HepG2 (cell line): ENCODE measurements around the gene GPR87. TPM values are rescaled to one million over a fixed set of nuclear protein-coding genes. Genes with fewer than 3 reads are reported as not detected.

Source experiments
- ATAC-seq: fragments of 200-7000 bp; cut with Tn5 transposase; 3 replicates; pipeline ENCODE4 v1.9.1; 2020; ENCODE audit warnings: mild to moderate bottlenecking, moderate library complexity
- BruUV-seq: library from RNA; stranded (reverse); fragments of 400-500 nt; replicated peaks from 2 replicates; lab custom pipeline; 2021; lab: Mats Ljungman, UMichigan
- CTCF ChIA-PET: fragments of 300-600 bp; formaldehyde crosslinking; extraction: SDS; loops from one replicate; lab custom pipeline; 2021; ENCODE audit warnings: low total read pairs, inconsistent platforms, low intra/inter-chr PET ratio; lab: Yijun Ruan, JAX
- POLR2A ChIA-PET: fragments of 350-600 bp; sonication (Branson Sonifier 250); formaldehyde crosslinking; loops from one replicate; lab custom pipeline; 2020; ENCODE audit warnings: antibody characterized with exemption, inconsistent platforms; lab: Yijun Ruan, JAX
- DNase-seq: peaks from one replicate; pipeline ENCODE4 v3.0.0-alpha.2; 2015; ENCODE audit warnings: low spot score
- FAIRE-seq: peaks from 3 replicates; lab custom pipeline; 2011; peaks lifted over from hg19 to GRCh38; lab: Jason Lieb, UNC
- H2AFZ ChIP-seq: one replicate; pipeline ENCODE4 v1.6.1; 2011; ENCODE audit warnings: low read length, inconsistent platforms
- H3K27ac ChIP-seq: fragments of 300-600 bp; 3 replicates; pipeline ENCODE4 v1.8.0; 2011; ENCODE audit warnings: mixed run types, mild to moderate bottlenecking, mixed read lengths, low read length, inconsistent platforms; ENCODE audit not compliant: insufficient read depth; ENCODE audit errors: extremely low read length
- H3K27me3 ChIP-seq, 2 experiments: fragments of 200-600 bp in 1 of 2; 2 replicates in 1 of 2; 3 replicates in 1 of 2; pipeline versions ENCODE4 v1.6.0 to v1.8.0; 2011; ENCODE audit warnings: low read length in 2 of 2, mild to moderate bottlenecking in 2 of 2, moderate library complexity in 2 of 2, inconsistent platforms in 1 of 2; ENCODE audit not compliant: insufficient read depth in 2 of 2, control insufficient read depth in 1 of 2
- H3K36me3 ChIP-seq, 2 experiments: fragments of 200-600 bp in 1 of 2; replicated peaks in 1 of 2; 2 replicates in 1 of 2; 3 replicates in 1 of 2; pipeline versions ENCODE4 v1.5.1 to v1.8.0; 2011; ENCODE audit warnings: low read length in 2 of 2, inconsistent platforms in 1 of 2; ENCODE audit not compliant: insufficient read depth in 2 of 2, control insufficient read depth in 1 of 2
- H3K4me1 ChIP-seq: 2 replicates; pipeline ENCODE4 v1.5.1; 2012; ENCODE audit warnings: low read length, inconsistent platforms; ENCODE audit not compliant: insufficient read depth
- H3K4me2 ChIP-seq: 2 replicates; pipeline ENCODE4 v1.6.0; 2011; ENCODE audit warnings: low read depth, low read length, inconsistent platforms
- H3K4me3 ChIP-seq, 3 experiments: fragments of 200-600 bp in 1 of 3; sonication (generic), shearing (Covaris generic) in 1 of 3; replicated peaks in 1 of 3; 2 replicates each; pipeline ENCODE4 v1.5.1; 2011 to 2016; ENCODE audit warnings: low read length in 3 of 3, inconsistent platforms in 2 of 3, low read depth in 2 of 3, mild to moderate bottlenecking in 2 of 3, control low read depth in 1 of 3, mixed read lengths in 1 of 3; ENCODE audit not compliant: insufficient read depth in 1 of 3
- H3K79me2 ChIP-seq: one replicate; pipeline ENCODE4 v1.6.1; 2011; ENCODE audit warnings: low read length, inconsistent platforms; ENCODE audit not compliant: insufficient read depth
- H3K9ac ChIP-seq: 2 replicates; pipeline ENCODE4 v1.6.0; 2011; ENCODE audit warnings: mild to moderate bottlenecking, low read depth, low read length, inconsistent platforms; ENCODE audit not compliant: insufficient read depth
- H3K9me3 ChIP-seq: 2 replicates; pipeline ENCODE4 v1.5.1; 2012; ENCODE audit warnings: mild to moderate bottlenecking, low read length
- H4K20me1 ChIP-seq: 2 replicates; pipeline ENCODE4 v1.6.0; 2011; ENCODE audit warnings: inconsistent platforms, mild to moderate bottlenecking, low read length, moderate library complexity; ENCODE audit not compliant: insufficient read depth
- TEAD2 ChIP-seq: sonication (generic); formaldehyde crosslinking; IDR thresholded peaks from 2 replicates; pipeline ENCODE4 v1.9.0; 2021; ENCODE audit warnings: missing genetic modification reagents
- YEATS2 ChIP-seq: sonication (generic); formaldehyde crosslinking; IDR thresholded peaks from 2 replicates; pipeline ENCODE4 v1.4.0; 2020; ENCODE audit warnings: missing genetic modification reagents, borderline replicate concordance
- ZFP62 ChIP-seq: sonication (generic); formaldehyde crosslinking; IDR thresholded peaks from 2 replicates; pipeline ENCODE4 v1.4.0; 2020; ENCODE audit warnings: missing genetic modification reagents
- ZFP82 ChIP-seq: sonication (generic); formaldehyde crosslinking; IDR thresholded peaks from 2 replicates; pipeline ENCODE4 v1.5.1; 2020; ENCODE audit warnings: mild to moderate bottlenecking, missing genetic modification reagents, borderline replicate concordance
- ZNF550 ChIP-seq: sonication (generic); formaldehyde crosslinking; IDR thresholded peaks from 2 replicates; pipeline ENCODE4 v1.4.0; 2020; ENCODE audit warnings: mild to moderate bottlenecking, missing genetic modification reagents, borderline replicate concordance
- ZNF607 ChIP-seq: sonication (generic); formaldehyde crosslinking; IDR thresholded peaks from 2 replicates; pipeline ENCODE4 v1.5.1; 2020; ENCODE audit warnings: missing genetic modification reagents, mild to moderate bottlenecking, borderline replicate concordance
- ZNF672 ChIP-seq: sonication (generic); formaldehyde crosslinking; IDR thresholded peaks from 2 replicates; pipeline ENCODE4 v1.8.1; 2022; ENCODE audit warnings: missing genetic modification reagents
- ZNF749 ChIP-seq: sonication (generic); formaldehyde crosslinking; IDR thresholded peaks from 2 replicates; pipeline ENCODE4 v1.8.0; 2022; ENCODE audit warnings: mild to moderate bottlenecking, missing genetic modification reagents, moderate library complexity, borderline replicate concordance
- ZSCAN25 ChIP-seq: sonication (generic); formaldehyde crosslinking; IDR thresholded peaks from 2 replicates; pipeline ENCODE4 v1.8.0; 2022; ENCODE audit warnings: mild to moderate bottlenecking, missing genetic modification reagents
- WGBS: methylation state at CpG from one replicate; pipeline ENCODE4 v1.1.6; 2017; ENCODE audit warnings: low lambda C conversion rate; 5-methylcytosine and 5-hydroxymethylcytosine counted together
- in situ Hi-C: cut with HindIII; loops from 2 replicates; pipeline ENCODE4 v1.10.0; 2017; ENCODE audit warnings: low pct_unique_long_range_greater_than_20kb; ENCODE audit not compliant: extremely low pct_ligation_motif_present
- intact Hi-C: fragments of 100-400 bp; cut with micrococcal nuclease; formaldehyde crosslinking; loops from one replicate; pipeline ENCODE4 v1.10.0; 2022; ENCODE audit not compliant: unreplicated experiment
- polyA plus RNA-seq, 8 experiments: library from polyadenylated mRNA; depleted of rRNA in 3 of 8; stranded (reverse) in 7 of 8; unstranded in 1 of 8; fragments of >200 nt; fragmentation: Illumina TruSeq in 4 of 8; extraction: Trizol in 4 of 8; gene quantifications; 2 replicates each; pipeline versions ENCODE4 v1.2.1 to v1.2.3, GENCODE V29; 2011 to 2016; ENCODE audit warnings: low read depth in 4 of 8, missing spikeins in 1 of 8, mixed read lengths in 1 of 8; ENCODE audit not compliant: insufficient read depth in 1 of 8
- total RNA-seq, 5 experiments: library from RNA; depleted of rRNA; stranded (reverse); fragments of >200 nt; fragmentation: Illumina TruSeq; extraction: Trizol; gene quantifications; 2 replicates each; pipeline ENCODE4 v1.2.3, GENCODE V29; 2016; ENCODE audit warnings: low read depth in 1 of 5
- TF ChIP-seq, protein P1 (sequence below): sonication (generic); formaldehyde crosslinking; IDR thresholded peaks from 2 replicates; pipeline ENCODE4 v1.5.0; 2020; ENCODE audit warnings: mild to moderate bottlenecking, missing genetic modification reagents
- TF ChIP-seq, protein P2 (sequence below): sonication (generic); formaldehyde crosslinking; IDR thresholded peaks from 2 replicates; pipeline ENCODE4 v1.5.1; 2020; ENCODE audit warnings: mild to moderate bottlenecking, missing genetic modification reagents, moderate library complexity
- TF ChIP-seq, protein P3 (sequence below): IDR thresholded peaks from 2 replicates; pipeline ENCODE4 v1.6.1; 2016; ENCODE audit warnings: missing compliant biosample characterization, missing genetic modification reagents, borderline replicate concordance
- TF ChIP-seq, protein P4 (sequence below): IDR thresholded peaks from 2 replicates; pipeline ENCODE4 v1.6.1; 2016

Gene GPR87
- total and polyA plus RNA-seq, 2 of the 13 experiments (the other 11 are each of a cell fraction or from before 2014, with no cell fraction given): not detected

DNA sequence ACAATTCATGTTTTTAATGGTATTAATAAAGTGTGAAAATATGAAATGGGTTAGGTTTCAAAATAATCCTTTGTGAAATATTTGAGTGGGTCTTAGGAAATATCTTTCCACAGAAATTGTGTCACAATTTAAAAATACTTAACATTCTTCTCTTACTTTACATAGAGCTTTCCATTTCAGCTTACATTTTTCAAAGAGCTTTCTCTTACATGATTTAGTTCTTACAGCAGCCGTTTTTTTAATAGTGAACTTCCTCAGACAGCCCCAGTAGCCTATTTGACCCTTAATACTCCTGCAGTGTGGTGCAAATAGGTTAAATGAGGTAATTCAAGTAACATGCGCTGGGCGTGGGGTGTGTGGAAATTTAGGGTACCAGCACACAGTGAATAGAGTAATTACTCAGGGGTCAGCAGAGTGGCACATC is 46.1 kb upstream of the GPR87 start:
- no peak overlapping the region for H3K9ac ChIP-seq
- H3K79me2 ChIP-seq: no peaks in the 10 kb centered on the region
- 26% methylated on average over 3 of the region's 3 CpGs for WGBS
- intact Hi-C loops: no loop called here
- no peaks in the 10 kb centered on the region for H3K4me1 ChIP-seq
- no peak for TF ChIP-seq ZNF550 (CRISPR knock-in tag)
- TF ChIP-seq, protein P1, sequence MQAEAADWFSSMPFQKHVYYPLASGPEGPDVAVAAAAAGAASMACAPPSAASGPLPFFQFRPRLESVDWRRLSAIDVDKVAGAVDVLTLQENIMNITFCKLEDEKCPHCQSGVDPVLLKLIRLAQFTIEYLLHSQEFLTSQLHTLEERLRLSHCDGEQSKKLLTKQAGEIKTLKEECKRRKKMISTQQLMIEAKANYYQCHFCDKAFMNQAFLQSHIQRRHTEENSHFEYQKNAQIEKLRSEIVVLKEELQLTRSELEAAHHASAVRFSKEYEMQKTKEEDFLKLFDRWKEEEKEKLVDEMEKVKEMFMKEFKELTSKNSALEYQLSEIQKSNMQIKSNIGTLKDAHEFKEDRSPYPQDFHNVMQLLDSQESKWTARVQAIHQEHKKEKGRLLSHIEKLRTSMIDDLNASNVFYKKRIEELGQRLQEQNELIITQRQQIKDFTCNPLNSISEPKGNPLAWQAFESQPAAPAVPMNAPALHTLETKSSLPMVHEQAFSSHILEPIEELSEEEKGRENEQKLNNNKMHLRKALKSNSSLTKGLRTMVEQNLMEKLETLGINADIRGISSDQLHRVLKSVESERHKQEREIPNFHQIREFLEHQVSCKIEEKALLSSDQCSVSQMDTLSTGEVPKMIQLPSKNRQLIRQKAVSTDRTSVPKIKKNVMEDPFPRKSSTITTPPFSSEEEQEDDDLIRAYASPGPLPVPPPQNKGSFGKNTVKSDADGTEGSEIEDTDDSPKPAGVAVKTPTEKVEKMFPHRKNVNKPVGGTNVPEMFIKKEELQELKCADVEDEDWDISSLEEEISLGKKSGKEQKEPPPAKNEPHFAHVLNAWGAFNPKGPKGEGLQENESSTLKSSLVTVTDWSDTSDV (CRISPR knock-in tag): no peak
- TF ChIP-seq, protein P2, sequence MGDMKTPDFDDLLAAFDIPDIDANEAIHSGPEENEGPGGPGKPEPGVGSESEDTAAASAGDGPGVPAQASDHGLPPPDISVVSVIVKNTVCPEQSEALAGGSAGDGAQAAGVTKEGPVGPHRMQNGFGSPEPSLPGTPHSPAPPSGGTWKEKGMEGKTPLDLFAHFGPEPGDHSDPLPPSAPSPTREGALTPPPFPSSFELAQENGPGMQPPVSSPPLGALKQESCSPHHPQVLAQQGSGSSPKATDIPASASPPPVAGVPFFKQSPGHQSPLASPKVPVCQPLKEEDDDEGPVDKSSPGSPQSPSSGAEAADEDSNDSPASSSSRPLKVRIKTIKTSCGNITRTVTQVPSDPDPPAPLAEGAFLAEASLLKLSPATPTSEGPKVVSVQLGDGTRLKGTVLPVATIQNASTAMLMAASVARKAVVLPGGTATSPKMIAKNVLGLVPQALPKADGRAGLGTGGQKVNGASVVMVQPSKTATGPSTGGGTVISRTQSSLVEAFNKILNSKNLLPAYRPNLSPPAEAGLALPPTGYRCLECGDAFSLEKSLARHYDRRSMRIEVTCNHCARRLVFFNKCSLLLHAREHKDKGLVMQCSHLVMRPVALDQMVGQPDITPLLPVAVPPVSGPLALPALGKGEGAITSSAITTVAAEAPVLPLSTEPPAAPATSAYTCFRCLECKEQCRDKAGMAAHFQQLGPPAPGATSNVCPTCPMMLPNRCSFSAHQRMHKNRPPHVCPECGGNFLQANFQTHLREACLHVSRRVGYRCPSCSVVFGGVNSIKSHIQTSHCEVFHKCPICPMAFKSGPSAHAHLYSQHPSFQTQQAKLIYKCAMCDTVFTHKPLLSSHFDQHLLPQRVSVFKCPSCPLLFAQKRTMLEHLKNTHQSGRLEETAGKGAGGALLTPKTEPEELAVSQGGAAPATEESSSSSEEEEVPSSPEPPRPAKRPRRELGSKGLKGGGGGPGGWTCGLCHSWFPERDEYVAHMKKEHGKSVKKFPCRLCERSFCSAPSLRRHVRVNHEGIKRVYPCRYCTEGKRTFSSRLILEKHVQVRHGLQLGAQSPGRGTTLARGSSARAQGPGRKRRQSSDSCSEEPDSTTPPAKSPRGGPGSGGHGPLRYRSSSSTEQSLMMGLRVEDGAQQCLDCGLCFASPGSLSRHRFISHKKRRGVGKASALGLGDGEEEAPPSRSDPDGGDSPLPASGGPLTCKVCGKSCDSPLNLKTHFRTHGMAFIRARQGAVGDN (CRISPR knock-in tag): no peak
- no peak for TF ChIP-seq ZFP62 (CRISPR knock-in tag)
- no peak for TF ChIP-seq ZNF607 (CRISPR knock-in tag)
- TF ChIP-seq ZNF672 (CRISPR knock-in tag): no peak
- no peak for TF ChIP-seq TEAD2 (CRISPR knock-in tag)
- TF ChIP-seq, protein P3, sequence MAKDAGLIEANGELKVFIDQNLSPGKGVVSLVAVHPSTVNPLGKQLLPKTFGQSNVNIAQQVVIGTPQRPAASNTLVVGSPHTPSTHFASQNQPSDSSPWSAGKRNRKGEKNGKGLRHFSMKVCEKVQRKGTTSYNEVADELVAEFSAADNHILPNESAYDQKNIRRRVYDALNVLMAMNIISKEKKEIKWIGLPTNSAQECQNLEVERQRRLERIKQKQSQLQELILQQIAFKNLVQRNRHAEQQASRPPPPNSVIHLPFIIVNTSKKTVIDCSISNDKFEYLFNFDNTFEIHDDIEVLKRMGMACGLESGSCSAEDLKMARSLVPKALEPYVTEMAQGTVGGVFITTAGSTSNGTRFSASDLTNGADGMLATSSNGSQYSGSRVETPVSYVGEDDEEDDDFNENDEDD (CRISPR knock-in tag): no peak
- TF ChIP-seq ZFP82 (CRISPR knock-in tag): no peak
- no peak for TF ChIP-seq ZSCAN25
- no peak for TF ChIP-seq YEATS2
- TF ChIP-seq ZNF749 (CRISPR knock-in tag): no peak
- TF ChIP-seq, protein P4, sequence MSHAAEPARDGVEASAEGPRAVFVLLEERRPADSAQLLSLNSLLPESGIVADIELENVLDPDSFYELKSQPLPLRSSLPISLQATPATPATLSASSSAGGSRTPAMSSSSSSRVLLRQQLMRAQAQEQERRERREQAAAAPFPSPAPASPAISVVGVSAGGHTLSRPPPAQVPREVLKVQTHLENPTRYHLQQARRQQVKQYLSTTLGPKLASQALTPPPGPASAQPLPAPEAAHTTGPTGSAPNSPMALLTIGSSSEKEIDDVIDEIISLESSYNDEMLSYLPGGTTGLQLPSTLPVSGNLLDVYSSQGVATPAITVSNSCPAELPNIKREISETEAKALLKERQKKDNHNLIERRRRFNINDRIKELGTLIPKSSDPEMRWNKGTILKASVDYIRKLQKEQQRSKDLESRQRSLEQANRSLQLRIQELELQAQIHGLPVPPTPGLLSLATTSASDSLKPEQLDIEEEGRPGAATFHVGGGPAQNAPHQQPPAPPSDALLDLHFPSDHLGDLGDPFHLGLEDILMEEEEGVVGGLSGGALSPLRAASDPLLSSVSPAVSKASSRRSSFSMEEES (CRISPR knock-in tag): no peak
- TF ChIP-seq, all 625 proteins: peak for 0
- FAIRE-seq (no peak), ATAC-seq (no peak), DNase-seq (no peak)
- H4K20me1 ChIP-seq: no peaks in the 10 kb centered on the region
- H3K4me3 ChIP-seq: no peak overlapping the region
- no peak overlapping the region for H3K4me2 ChIP-seq
- no peak overlapping the region for H3K27ac ChIP-seq
- POLR2A ChIA-PET: no interaction called here
- no TSS peak for BruUV-seq
- H2AFZ ChIP-seq: no peak overlapping the region
- in situ Hi-C loops: no loop called here
- CTCF ChIA-PET: no interaction called here
- no peaks in the 10 kb centered on the region for H3K36me3 ChIP-seq
- H3K9me3 ChIP-seq: no peaks in the 10 kb centered on the region
- no peaks in the 10 kb centered on the region for H3K27me3 ChIP-seq
